Measurements from ENCODE around the gene RAB7A. TPM values are rescaled to one million over a fixed set of nuclear protein-coding genes. Genes with fewer than 3 reads are reported as not detected.

RAB7A gene
- total RNA-seq, 1 experiment from 2014 or later = 155 TPM

GRCh38 chr3:128861491-128861890 is 135.5 kb downstream of the RAB7A start:
- H3K79me1 ChIP-seq (ENCODE audit: insufficient read depth, low read depth, low read length, poor library complexity, severe bottlenecking) = no peaks in the 10 kb centered on the region
- no peak overlapping the region for H3K4ac ChIP-seq (ENCODE audit: low read depth, low read length)
- no peaks in the 10 kb centered on the region for H3K4me1 ChIP-seq (ENCODE audit: insufficient read depth, low read length)
- peaks cover 11% of the 10 kb centered on the region for H3K27me3 Mint-ChIP-seq (ENCODE audit: low read depth)
- no peak overlapping the region for H3K23ac ChIP-seq (ENCODE audit: insufficient read length, low read depth, low read length)
- no peaks in the 10 kb centered on the region for H4K20me1 ChIP-seq (ENCODE audit: control insufficient read depth, insufficient read depth, insufficient read length)
- no peak for TF ChIP-seq CTCF (conservative IDR thresholded peaks at IDR 0.05)
- H3K27me3 ChIP-seq (ENCODE audit: insufficient read depth, low read length) = no peaks in the 10 kb centered on the region
- H3K27ac ChIP-seq (ENCODE audit: insufficient read length, low read depth, low read length) = no peak overlapping the region
- no peak overlapping the region for H3K18ac ChIP-seq (ENCODE audit: insufficient read length, low read depth, low read length)
- H3K27ac Mint-ChIP-seq = no peak overlapping the region; a peak in 1 of 7 replicates
- no peak overlapping the region for H3K9ac ChIP-seq (ENCODE audit: extremely low read depth, insufficient read length, low read length)
- no peak overlapping the region for H2AK5ac ChIP-seq (ENCODE audit: insufficient read length, low read length)
- no peaks in the 10 kb centered on the region for H3K79me2 ChIP-seq (ENCODE audit: insufficient read depth, low read length)
- H3K9me3 Mint-ChIP-seq = peaks cover 42 to 49% of the 10 kb centered on the region in 2 experiments
- no peak overlapping the region for H2BK5ac ChIP-seq (ENCODE audit: insufficient read length, low read length)
- peaks cover 10 to 24% of the 10 kb centered on the region in 2 experiments for H3K4me1 Mint-ChIP-seq
- peaks cover 33 to 38% (median 34%) of the 10 kb centered on the region in 3 experiments for H3K36me3 Mint-ChIP-seq (ENCODE audit: insufficient read depth in 1 of 3, low read depth in 3 of 3)
- H3T11ph ChIP-seq (ENCODE audit: low read length) = no peak overlapping the region
- H2BK12ac ChIP-seq (ENCODE audit: insufficient read length, low read depth, low read length) = no peak overlapping the region
- WGBS (ENCODE audit: extremely low coverage, insufficient read length, low lambda C conversion rate) = no CpG with 5 or more reads among the region's 6 CpGs
- no peak overlapping the region for H4K8ac ChIP-seq (replicated peaks; ENCODE audit: insufficient read length, low read depth, low read length)
- no peak overlapping the region for H2BK20ac ChIP-seq (ENCODE audit: low read depth, low read length, poor library complexity, severe bottlenecking)
- H4K5ac ChIP-seq (ENCODE audit: insufficient read length, low read depth, low read length) = no peak overlapping the region
- H3K4me2 ChIP-seq (ENCODE audit: insufficient read depth, insufficient read length, low read length) = no peak overlapping the region
- no peak overlapping the region for H2AFZ ChIP-seq (ENCODE audit: low read length)
- H3K9me3 ChIP-seq (ENCODE audit: control insufficient read depth, low read depth, low read length) = peaks cover 31% of the 10 kb centered on the region
- H2BK120ac ChIP-seq (ENCODE audit: low read depth, low read length, poor library complexity, severe bottlenecking) = no peak overlapping the region
- no peak for DNase-seq
- no peaks in the 10 kb centered on the region for H3K23me2 ChIP-seq (ENCODE audit: insufficient read length, low read depth, low read length, poor library complexity, severe bottlenecking)
- H3K56ac ChIP-seq (ENCODE audit: insufficient read length, low read depth, low read length) = no peak overlapping the region
- no peak overlapping the region for H3K14ac ChIP-seq (ENCODE audit: insufficient read depth, low read length)
- no peak overlapping the region for H3K4me3 Mint-ChIP-seq
- H4K91ac ChIP-seq (ENCODE audit: insufficient read length, low read depth, low read length) = no peak overlapping the region
- H2BK15ac ChIP-seq (ENCODE audit: low read depth, low read length) = no peak overlapping the region

All from H9 (cell line).